ENCODE results near the gene FBP1.

DNA sequence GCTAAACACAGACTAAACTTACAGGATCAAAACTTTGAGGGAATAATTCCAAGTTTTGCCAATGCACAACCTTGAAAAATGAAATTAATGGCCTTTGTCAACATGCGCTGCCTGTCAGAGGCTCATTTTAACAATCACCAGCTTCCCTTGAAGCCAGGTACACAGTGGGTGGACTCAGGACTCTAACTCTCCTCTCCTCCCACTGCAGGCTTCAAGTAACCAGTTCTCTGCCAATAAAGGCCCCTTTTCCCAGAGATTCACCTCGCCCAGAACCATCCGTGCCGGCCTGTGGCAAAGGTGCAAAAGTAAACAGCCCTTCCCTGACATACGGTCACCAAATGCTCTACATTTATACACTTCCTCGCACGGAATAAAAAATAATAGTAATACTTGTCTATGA is 27.2 kb downstream of the FBP1 start:
- TF ChIP-seq POLR2A (IDR thresholded peaks at IDR 0.05) = no peak
- TF ChIP-seq, protein P1, sequence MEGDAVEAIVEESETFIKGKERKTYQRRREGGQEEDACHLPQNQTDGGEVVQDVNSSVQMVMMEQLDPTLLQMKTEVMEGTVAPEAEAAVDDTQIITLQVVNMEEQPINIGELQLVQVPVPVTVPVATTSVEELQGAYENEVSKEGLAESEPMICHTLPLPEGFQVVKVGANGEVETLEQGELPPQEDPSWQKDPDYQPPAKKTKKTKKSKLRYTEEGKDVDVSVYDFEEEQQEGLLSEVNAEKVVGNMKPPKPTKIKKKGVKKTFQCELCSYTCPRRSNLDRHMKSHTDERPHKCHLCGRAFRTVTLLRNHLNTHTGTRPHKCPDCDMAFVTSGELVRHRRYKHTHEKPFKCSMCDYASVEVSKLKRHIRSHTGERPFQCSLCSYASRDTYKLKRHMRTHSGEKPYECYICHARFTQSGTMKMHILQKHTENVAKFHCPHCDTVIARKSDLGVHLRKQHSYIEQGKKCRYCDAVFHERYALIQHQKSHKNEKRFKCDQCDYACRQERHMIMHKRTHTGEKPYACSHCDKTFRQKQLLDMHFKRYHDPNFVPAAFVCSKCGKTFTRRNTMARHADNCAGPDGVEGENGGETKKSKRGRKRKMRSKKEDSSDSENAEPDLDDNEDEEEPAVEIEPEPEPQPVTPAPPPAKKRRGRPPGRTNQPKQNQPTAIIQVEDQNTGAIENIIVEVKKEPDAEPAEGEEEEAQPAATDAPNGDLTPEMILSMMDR (IDR thresholded peaks at IDR 0.05) = no peak

All from Peyer's patch (tissue), 4 donors.